BLaER1 treated with 17β-estradiol and CSF1 and Interleukin-3, amounts not matched to agents 10 nM and 100 nM (cell line): ENCODE results near the gene RENBP.

Experiments used
- H3K27ac ChIP-seq, 11 experiments: shearing (Covaris generic); formaldehyde crosslinking; 2 replicates each; pipeline ENCODE4 v1.8.1; 2022
- H3K27me3 ChIP-seq, 11 experiments: shearing (Covaris generic); formaldehyde crosslinking; 2 replicates each; pipeline ENCODE4 v1.8.1; 2022
- H3K36me3 ChIP-seq, 11 experiments: shearing (Covaris generic); formaldehyde crosslinking; 2 replicates each; pipeline ENCODE4 v1.8.1; 2022
- H3K4me1 ChIP-seq, 10 experiments: shearing (Covaris generic); formaldehyde crosslinking; 2 replicates each; pipeline ENCODE4 v1.8.1; 2022
- H3K4me2 ChIP-seq, 11 experiments: shearing (Covaris generic); formaldehyde crosslinking; 2 replicates each; pipeline ENCODE4 v1.8.1; 2022
- H3K4me3 ChIP-seq, 10 experiments: shearing (Covaris generic); formaldehyde crosslinking; 2 replicates each; pipeline ENCODE4 v1.8.1; 2022
- H3K9ac ChIP-seq, 11 experiments: shearing (Covaris generic); formaldehyde crosslinking; 2 replicates each; pipeline ENCODE4 v1.8.1; 2022
- H3K9me3 ChIP-seq, 11 experiments: shearing (Covaris generic); formaldehyde crosslinking; replicated peaks in 1 of 11; 2 replicates each; pipeline ENCODE4 v1.8.1; 2022
- H4K20me1 ChIP-seq, 11 experiments: shearing (Covaris generic); formaldehyde crosslinking; 2 replicates each; pipeline ENCODE4 v1.8.1; 2022
- Cebpa-rat ChIP-seq, 11 experiments: shearing (Covaris generic); IDR thresholded peaks; 2 replicates each; pipeline ENCODE4 v1.8.1; 2022

Gene RENBP

GRCh38 chrX:153964105-153964504 is 19.7 kb upstream of the RENBP start:
- H4K20me1 ChIP-seq, result peaks cover 46 to 100% (median 100%) of the 10 kb centered on the region in 11 experiments; a peak in 21 of 22 replicates

GRCh38 chrX:153963546-153963945 is 19.1 kb upstream of the RENBP start:
- Histone ChIP-seq H3K4me1 (peaks cover 33 to 44% (median 40%) of the 10 kb centered on the region in 10 experiments), H3K27me3 (peaks cover 56 to 100% (median 86%) of the 10 kb centered on the region in 11 experiments), H3K9ac (no peak overlapping the region), H3K27ac (no peak overlapping the region), H3K4me2 (no peak overlapping the region), H3K36me3 (peaks cover 57 to 81% (median 67%) of the 10 kb centered on the region in 11 experiments), H4K20me1 (peaks cover 40 to 100% (median 100%) of the 10 kb centered on the region in 11 experiments; a peak in 21 of 22 replicates), H3K4me3 (no peak overlapping the region), H3K9me3 (no peaks in the 10 kb centered on the region; a peak in 1 of 22 replicates)
- TF ChIP-seq Cebpa-rat (IDR thresholded peaks at IDR 0.05), result no peak

More at GRCh38 chrX:153964105-153964504, 19.7 kb upstream of the RENBP start:
- Histone ChIP-seq H3K4me2 (no peak overlapping the region), H3K9ac (no peak overlapping the region), H3K4me1 (peaks cover 34 to 48% (median 45%) of the 10 kb centered on the region in 10 experiments), H3K4me3 (no peak overlapping the region), H3K27ac (no peak overlapping the region), H3K27me3 (peaks cover 61 to 100% (median 90%) of the 10 kb centered on the region in 11 experiments), H3K9me3 (no peaks in the 10 kb centered on the region; a peak in 1 of 22 replicates), H3K36me3 (peaks cover 51 to 76% (median 62%) of the 10 kb centered on the region in 11 experiments)
- TF ChIP-seq Cebpa-rat (IDR thresholded peaks at IDR 0.05), result no peak

DNA sequence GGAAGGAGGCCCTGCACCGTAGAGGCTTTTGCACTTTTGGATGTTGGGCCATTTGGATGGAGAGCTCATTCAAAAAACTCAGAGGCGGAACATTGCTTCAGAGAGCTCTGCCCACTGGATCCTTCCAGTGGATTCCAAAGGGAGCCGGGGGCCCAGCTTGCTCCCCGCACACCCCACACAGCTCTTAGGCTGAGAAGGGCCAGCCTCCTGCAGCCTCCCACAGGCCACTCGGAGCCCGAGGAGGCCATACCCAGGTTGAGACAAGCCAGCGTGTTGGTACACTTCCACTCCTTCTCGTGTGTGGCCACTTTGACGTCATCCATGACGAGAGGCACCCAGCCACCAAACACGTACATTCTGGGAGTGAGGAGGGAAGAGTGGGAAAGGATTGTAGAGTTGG is 16.8 kb upstream of the RENBP start:
- Histone ChIP-seq H3K9ac (no peak overlapping the region), H3K9me3 (no peaks in the 10 kb centered on the region; a peak in 1 of 22 replicates), H3K27ac (no peak overlapping the region), H3K4me2 (no peak overlapping the region), H3K4me3 (no peak overlapping the region), H3K27me3 (peaks cover 34 to 86% (median 64%) of the 10 kb centered on the region in 11 experiments), H4K20me1 (peaks cover 19 to 100% (median 100%) of the 10 kb centered on the region in 11 experiments; a peak in 21 of 22 replicates), H3K4me1 (peaks cover 11 to 22% (median 18%) of the 10 kb centered on the region in 10 experiments), H3K36me3 (peaks cover 79 to 95% (median 86%) of the 10 kb centered on the region in 11 experiments)
- TF ChIP-seq Cebpa-rat (IDR thresholded peaks at IDR 0.05), result no peak

DNA sequence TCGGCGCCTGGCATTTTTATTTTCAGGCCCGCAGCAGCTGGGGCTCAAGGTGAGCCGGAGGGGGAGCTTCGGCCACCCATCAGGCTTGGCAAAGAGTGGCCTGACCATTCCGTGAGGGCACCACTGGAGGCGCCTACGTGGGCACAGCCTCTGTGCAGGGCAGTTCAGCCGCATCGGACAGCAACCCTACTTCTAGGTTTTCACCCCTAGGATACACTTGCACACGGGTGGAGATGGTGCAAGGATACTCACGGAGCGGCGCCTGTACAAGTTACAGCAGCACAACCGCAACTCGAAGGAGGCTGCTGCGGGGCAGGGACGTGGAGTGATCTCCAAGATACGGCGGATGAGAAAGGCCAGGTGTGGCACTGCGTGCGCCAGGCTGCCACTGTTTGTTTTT is 16.3 kb upstream of the RENBP start:
- Histone ChIP-seq H3K27me3 (peaks cover 29 to 86% (median 59%) of the 10 kb centered on the region in 11 experiments), H4K20me1 (peaks cover 14 to 100% (median 100%) of the 10 kb centered on the region in 11 experiments; a peak in 21 of 22 replicates), H3K27ac (no peak overlapping the region), H3K9ac (no peak overlapping the region), H3K9me3 (no peaks in the 10 kb centered on the region; a peak in 1 of 22 replicates), H3K4me2 (no peak overlapping the region), H3K4me3 (no peak overlapping the region), H3K36me3 (peaks cover 85 to 100% (median 91%) of the 10 kb centered on the region in 11 experiments), H3K4me1 (peaks cover 6 to 17% (median 13%) of the 10 kb centered on the region in 10 experiments)
- no peak for TF ChIP-seq Cebpa-rat (IDR thresholded peaks at IDR 0.05)

DNA sequence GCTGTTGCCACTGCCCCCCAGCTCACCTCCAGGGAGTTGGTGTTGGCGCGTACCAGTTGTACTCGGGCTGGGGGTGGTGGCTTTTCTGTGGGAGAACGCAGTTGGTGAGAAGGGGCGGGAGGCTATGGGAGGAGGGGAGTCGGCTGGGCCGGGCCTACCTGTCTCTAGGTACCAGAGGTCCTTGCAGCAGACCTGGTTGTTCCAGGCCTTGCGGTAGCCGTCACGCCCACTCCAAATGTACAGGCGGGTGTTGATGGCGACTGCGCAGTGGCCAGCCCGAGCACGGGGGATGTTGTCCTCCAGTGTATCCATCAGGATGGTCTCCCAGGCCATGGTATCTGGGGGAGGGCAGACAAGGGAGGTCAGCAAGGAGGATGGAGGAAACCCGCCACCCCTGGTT is 15.6 kb upstream of the RENBP start:
- H3K9ac ChIP-seq, result no peak overlapping the region
- H3K36me3 ChIP-seq, result peaks cover 87 to 100% (median 98%) of the 10 kb centered on the region in 11 experiments
- H3K27ac ChIP-seq, result no peak overlapping the region
- H3K9me3 ChIP-seq, result no peaks in the 10 kb centered on the region; a peak in 1 of 22 replicates
- H4K20me1 ChIP-seq, result peaks cover 7 to 100% (median 100%) of the 10 kb centered on the region in 11 experiments; a peak in 21 of 22 replicates
- H3K27me3 ChIP-seq, result peaks cover 22 to 86% (median 52%) of the 10 kb centered on the region in 11 experiments; a peak in 21 of 22 replicates
- TF ChIP-seq Cebpa-rat (IDR thresholded peaks at IDR 0.05), result no peak
- H3K4me1 ChIP-seq, result peaks cover 0 to 9% (median 6%) of the 10 kb centered on the region in 10 experiments; a peak in 15 of 20 replicates
- H3K4me3 ChIP-seq, result no peak overlapping the region
- H3K4me2 ChIP-seq, result no peak overlapping the region

GRCh38 chrX:153959649-153960048 is 15.2 kb upstream of the RENBP start:
- TF ChIP-seq Cebpa-rat (IDR thresholded peaks at IDR 0.05), result no peak
- H3K4me2 ChIP-seq, result no peak overlapping the region
- H3K9ac ChIP-seq, result no peak overlapping the region
- peaks cover 17 to 82% (median 47%) of the 10 kb centered on the region in 11 experiments; a peak in 21 of 22 replicates for H3K27me3 ChIP-seq
- peaks cover 92 to 100% (median 100%) of the 10 kb centered on the region in 11 experiments for H3K36me3 ChIP-seq
- peaks cover 0 to 5% (median 1%) of the 10 kb centered on the region in 10 experiments; a peak in 8 of 20 replicates for H3K4me1 ChIP-seq
- H3K9me3 ChIP-seq, result no peaks in the 10 kb centered on the region; a peak in 1 of 22 replicates
- H3K4me3 ChIP-seq, result no peak overlapping the region
- H3K27ac ChIP-seq, result no peak overlapping the region
- H4K20me1 ChIP-seq, result peaks cover 2 to 100% (median 100%) of the 10 kb centered on the region in 11 experiments; a peak in 21 of 22 replicates

- no peaks in the 10 kb centered on the region; a peak in 1 of 22 replicates for H3K9me3 ChIP-seq
- peaks cover 0 to 10% (median 5%) of the 10 kb centered on the region in 10 experiments; a peak in 10 of 20 replicates for H3K4me1 ChIP-seq
- H3K36me3 ChIP-seq, result peaks cover 92 to 100% (median 100%) of the 10 kb centered on the region in 11 experiments
- H3K9ac ChIP-seq, result no peak overlapping the region
- TF ChIP-seq Cebpa-rat (IDR thresholded peaks at IDR 0.05), result no peak
- H3K27me3 ChIP-seq, result peaks cover 9 to 72% (median 37%) of the 10 kb centered on the region in 11 experiments; a peak in 18 of 22 replicates
- H3K4me3 ChIP-seq, result no peak overlapping the region
- no peak overlapping the region for H3K27ac ChIP-seq
- peaks cover 0 to 100% (median 100%) of the 10 kb centered on the region in 11 experiments; a peak in 20 of 22 replicates for H4K20me1 ChIP-seq
- H3K4me2 ChIP-seq, result no peak overlapping the region
Measured at GRCh38 chrX:153958605-153959004, 14.2 kb upstream of the RENBP start.

- no peak overlapping the region for H3K27ac ChIP-seq
- no peaks in the 10 kb centered on the region for H3K9me3 ChIP-seq
- H3K9ac ChIP-seq, result no peak overlapping the region
- H4K20me1 ChIP-seq, result peaks cover 0 to 100% (median 100%) of the 10 kb centered on the region in 11 experiments; a peak in 20 of 22 replicates
- peaks cover 7 to 22% (median 17%) of the 10 kb centered on the region in 10 experiments for H3K4me1 ChIP-seq
- no peak overlapping the region for H3K4me2 ChIP-seq
- H3K36me3 ChIP-seq, result peaks cover 86 to 100% (median 98%) of the 10 kb centered on the region in 11 experiments
- H3K27me3 ChIP-seq, result peaks cover 0 to 58% (median 27%) of the 10 kb centered on the region in 11 experiments; a peak in 16 of 22 replicates
- no peak for TF ChIP-seq Cebpa-rat (IDR thresholded peaks at IDR 0.05)
- H3K4me3 ChIP-seq, result no peak overlapping the region
Measured at GRCh38 chrX:153957224-153957623, 12.8 kb upstream of the RENBP start.
